ENCODE measurements around the gene WIPI1. TPM values are rescaled to one million over a fixed set of nuclear protein-coding genes. Genes with fewer than 3 reads are reported as not detected.

The WIPI1 gene
- total RNA-seq, 1 experiment from 2014 or later: 29.3 TPM

DNA sequence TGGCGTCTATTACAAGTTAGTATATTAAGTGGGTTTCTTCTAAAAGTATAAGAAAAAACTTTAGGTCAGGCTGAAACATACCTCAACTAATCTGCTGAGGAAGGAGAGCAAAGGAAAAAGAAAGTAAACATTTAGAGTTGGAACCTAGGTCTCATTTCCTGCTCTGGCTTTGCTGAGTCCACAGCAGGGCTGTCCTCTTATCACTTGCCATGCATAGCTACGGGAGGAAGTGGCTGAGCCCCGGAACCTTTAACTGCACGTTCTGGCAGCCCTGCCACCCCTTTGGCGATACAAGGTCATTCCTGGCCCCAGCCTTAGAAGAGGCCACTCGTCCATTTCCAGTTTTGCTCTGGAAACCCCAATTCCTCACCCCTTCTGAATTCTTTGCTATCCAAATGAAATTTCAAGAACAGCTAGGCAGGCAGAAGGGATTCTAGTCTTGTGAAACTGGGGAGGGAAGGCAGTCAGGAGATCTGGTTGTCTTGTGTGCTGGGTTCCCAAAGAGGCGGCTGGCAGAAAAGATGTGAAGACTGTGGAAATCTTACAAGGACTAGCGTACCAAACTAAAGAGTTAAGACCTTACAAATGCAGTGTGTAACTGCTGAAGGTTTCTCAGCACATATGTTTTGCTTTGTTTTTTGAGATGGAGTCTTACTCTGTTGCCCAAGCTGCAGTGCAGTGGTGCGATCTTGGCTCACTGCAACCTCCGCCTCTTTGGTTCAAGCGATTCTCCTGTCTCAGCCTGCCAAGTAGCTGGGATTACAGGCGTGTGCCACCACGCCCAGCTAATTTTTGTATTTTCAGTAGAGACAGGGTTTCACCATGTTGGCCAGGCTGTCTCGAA, 19.1 kb downstream of the WIPI1 start:
- ChIA-PET POLR2A (no interaction called here), CTCF (interaction anchor here (0.5 to 3.7 kb wide), 8 partner anchors 13 to 334 kb away, joined by 3 to 33 read pairs (median 8); partner anchors contain the start of genes AMZ2 and WIPI1)
- H3K27ac Mint-ChIP-seq: peak overlapping the region; percentile 26; the same call in 1 of the 2 replicates
- TF ChIP-seq GABPB1 (CRISPR knock-in tag; IDR thresholded peaks at IDR 0.05): peak; percentile 27; the same call in 1 of the 2 replicates
- TF ChIP-seq, protein P1, sequence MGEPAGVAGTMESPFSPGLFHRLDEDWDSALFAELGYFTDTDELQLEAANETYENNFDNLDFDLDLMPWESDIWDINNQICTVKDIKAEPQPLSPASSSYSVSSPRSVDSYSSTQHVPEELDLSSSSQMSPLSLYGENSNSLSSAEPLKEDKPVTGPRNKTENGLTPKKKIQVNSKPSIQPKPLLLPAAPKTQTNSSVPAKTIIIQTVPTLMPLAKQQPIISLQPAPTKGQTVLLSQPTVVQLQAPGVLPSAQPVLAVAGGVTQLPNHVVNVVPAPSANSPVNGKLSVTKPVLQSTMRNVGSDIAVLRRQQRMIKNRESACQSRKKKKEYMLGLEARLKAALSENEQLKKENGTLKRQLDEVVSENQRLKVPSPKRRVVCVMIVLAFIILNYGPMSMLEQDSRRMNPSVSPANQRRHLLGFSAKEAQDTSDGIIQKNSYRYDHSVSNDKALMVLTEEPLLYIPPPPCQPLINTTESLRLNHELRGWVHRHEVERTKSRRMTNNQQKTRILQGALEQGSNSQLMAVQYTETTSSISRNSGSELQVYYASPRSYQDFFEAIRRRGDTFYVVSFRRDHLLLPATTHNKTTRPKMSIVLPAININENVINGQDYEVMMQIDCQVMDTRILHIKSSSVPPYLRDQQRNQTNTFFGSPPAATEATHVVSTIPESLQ (CRISPR knock-in tag; IDR thresholded peaks at IDR 0.05): no peak
- TF ChIP-seq, protein P2, sequence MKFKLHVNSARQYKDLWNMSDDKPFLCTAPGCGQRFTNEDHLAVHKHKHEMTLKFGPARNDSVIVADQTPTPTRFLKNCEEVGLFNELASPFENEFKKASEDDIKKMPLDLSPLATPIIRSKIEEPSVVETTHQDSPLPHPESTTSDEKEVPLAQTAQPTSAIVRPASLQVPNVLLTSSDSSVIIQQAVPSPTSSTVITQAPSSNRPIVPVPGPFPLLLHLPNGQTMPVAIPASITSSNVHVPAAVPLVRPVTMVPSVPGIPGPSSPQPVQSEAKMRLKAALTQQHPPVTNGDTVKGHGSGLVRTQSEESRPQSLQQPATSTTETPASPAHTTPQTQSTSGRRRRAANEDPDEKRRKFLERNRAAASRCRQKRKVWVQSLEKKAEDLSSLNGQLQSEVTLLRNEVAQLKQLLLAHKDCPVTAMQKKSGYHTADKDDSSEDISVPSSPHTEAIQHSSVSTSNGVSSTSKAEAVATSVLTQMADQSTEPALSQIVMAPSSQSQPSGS (CRISPR knock-in tag; IDR thresholded peaks at IDR 0.05; ENCODE audit: borderline replicate concordance, low read depth): no peak
- TF ChIP-seq, protein P3, sequence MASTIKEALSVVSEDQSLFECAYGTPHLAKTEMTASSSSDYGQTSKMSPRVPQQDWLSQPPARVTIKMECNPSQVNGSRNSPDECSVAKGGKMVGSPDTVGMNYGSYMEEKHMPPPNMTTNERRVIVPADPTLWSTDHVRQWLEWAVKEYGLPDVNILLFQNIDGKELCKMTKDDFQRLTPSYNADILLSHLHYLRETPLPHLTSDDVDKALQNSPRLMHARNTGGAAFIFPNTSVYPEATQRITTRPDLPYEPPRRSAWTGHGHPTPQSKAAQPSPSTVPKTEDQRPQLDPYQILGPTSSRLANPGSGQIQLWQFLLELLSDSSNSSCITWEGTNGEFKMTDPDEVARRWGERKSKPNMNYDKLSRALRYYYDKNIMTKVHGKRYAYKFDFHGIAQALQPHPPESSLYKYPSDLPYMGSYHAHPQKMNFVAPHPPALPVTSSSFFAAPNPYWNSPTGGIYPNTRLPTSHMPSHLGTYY (CRISPR knock-in tag; IDR thresholded peaks at IDR 0.05): no peak
- TF ChIP-seq, protein P4, sequence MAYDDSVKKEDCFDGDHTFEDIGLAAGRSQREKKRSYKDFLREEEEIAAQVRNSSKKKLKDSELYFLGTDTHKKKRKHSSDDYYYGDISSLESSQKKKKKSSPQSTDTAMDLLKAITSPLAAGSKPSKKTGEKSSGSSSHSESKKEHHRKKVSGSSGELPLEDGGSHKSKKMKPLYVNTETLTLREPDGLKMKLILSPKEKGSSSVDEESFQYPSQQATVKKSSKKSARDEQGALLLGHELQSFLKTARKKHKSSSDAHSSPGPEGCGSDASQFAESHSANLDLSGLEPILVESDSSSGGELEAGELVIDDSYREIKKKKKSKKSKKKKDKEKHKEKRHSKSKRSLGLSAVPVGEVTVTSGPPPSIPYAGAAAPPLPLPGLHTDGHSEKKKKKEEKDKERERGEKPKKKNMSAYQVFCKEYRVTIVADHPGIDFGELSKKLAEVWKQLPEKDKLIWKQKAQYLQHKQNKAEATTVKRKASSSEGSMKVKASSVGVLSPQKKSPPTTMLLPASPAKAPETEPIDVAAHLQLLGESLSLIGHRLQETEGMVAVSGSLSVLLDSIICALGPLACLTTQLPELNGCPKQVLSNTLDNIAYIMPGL (CRISPR knock-in tag; IDR thresholded peaks at IDR 0.05): no peak
- TF ChIP-seq, protein P5, sequence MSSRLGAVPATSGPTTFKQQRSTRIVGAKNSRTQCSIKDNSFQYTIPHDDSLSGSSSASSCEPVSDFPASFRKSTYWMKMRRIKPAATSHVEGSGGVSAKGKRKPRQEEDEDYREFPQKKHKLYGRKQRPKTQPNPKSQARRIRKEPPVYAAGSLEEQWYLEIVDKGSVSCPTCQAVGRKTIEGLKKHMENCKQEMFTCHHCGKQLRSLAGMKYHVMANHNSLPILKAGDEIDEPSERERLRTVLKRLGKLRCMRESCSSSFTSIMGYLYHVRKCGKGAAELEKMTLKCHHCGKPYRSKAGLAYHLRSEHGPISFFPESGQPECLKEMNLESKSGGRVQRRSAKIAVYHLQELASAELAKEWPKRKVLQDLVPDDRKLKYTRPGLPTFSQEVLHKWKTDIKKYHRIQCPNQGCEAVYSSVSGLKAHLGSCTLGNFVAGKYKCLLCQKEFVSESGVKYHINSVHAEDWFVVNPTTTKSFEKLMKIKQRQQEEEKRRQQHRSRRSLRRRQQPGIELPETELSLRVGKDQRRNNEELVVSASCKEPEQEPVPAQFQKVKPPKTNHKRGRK (CRISPR knock-in tag; IDR thresholded peaks at IDR 0.05; ENCODE audit: borderline replicate concordance): no peak
- TF ChIP-seq CREB1 (CRISPR knock-in tag; IDR thresholded peaks at IDR 0.05): no peak
- TF ChIP-seq ATF1 (CRISPR knock-in tag; IDR thresholded peaks at IDR 0.05): no peak
- peaks cover 32% of the 10 kb centered on the region for H3K4me1 Mint-ChIP-seq
- no peaks in the 10 kb centered on the region for H3K9me3 Mint-ChIP-seq
- DNase-seq (ENCODE audit: low spot score) (no peak), ATAC-seq (no peak)
- no peaks in the 10 kb centered on the region for H3K27me3 Mint-ChIP-seq (ENCODE audit: low read depth)
- H3K36me3 Mint-ChIP-seq: peaks cover 5% of the 10 kb centered on the region; the same call in 1 of the 2 replicates
- H3K4me3 Mint-ChIP-seq: no peak overlapping the region

DNA sequence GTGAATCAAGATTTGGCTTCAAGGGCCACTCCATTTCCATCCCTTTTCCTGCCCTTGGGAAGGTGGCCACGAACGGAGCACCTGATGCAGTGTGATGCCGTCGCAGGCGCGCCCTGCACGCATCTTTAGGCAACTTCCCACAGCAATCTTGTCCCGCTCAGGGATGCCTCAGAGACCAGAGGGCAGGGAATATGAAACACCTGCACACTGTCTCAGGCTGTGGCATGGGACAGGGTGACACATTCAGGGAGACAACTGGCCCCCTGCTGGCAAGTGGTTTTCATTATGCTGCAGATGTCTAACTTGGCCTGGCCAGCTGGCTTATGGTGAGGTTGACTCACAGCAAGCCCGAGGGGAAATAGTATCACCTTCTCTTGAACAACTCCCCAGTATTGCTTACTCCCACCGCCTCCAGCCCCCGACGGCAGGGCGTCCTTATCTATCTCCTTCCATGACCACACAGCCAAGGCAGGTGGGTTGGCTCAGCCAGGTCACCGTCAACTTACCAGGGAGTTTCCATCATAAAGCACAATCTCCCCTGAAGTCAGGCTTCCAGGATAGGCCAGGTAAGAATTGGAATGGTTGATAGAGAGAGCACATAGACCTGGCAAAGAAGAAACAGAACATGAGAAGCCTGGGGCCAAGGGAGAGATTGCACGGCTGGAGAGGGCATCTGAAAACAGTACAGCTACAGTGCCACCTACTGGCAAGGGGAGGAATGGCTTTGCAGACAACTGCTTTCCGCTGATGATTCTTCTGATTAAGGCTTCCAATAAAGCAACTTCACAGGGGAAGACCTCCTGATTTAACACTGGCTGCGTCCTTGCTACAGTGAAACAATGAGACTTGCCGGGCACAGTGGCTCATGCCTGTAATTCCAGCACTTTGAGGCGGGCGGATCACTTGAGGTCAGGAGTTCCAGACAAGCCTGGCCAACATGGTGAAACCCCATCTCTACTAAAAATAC, 21.1 kb downstream of the WIPI1 start:
- Mint-ChIP-seq H3K4me3 (no peak overlapping the region), H3K4me1 (peaks cover 26% of the 10 kb centered on the region), H3K27ac (peak overlapping the region; percentile 87), H3K36me3 (peaks cover 7% of the 10 kb centered on the region; the same call in 1 of the 2 replicates), H3K27me3 (ENCODE audit: low read depth) (no peaks in the 10 kb centered on the region), H3K9me3 (no peaks in the 10 kb centered on the region)
- CTCF ChIA-PET: interaction anchor here (0.6 to 3.7 kb wide), 22 partner anchors 9 to 299 kb away, joined by 3 to 33 read pairs (median 4); partner anchors contain the start of genes AMZ2 and WIPI1
- ATAC-seq: peak; percentile 83
- POLR2A ChIA-PET: interaction anchor here (0.8 kb wide), 1 partner anchor 21 kb away, joined by 3 read pairs; the partner anchor contains the start of gene WIPI1
- peak; percentile 82 for DNase-seq (ENCODE audit: low spot score)
- TF ChIP-seq NFE2L1 (CRISPR knock-in tag; IDR thresholded peaks at IDR 0.05) (peak; percentile 47; the same call in 1 of the 2 replicates), SOX15 (CRISPR knock-in tag; IDR thresholded peaks at IDR 0.05) (no peak), ZBTB21 (CRISPR knock-in tag; IDR thresholded peaks at IDR 0.05; ENCODE audit: borderline replicate concordance) (no peak), FOXJ3 (CRISPR knock-in tag; IDR thresholded peaks at IDR 0.05; ENCODE audit: borderline replicate concordance) (no peak)
- TF ChIP-seq, protein P6, sequence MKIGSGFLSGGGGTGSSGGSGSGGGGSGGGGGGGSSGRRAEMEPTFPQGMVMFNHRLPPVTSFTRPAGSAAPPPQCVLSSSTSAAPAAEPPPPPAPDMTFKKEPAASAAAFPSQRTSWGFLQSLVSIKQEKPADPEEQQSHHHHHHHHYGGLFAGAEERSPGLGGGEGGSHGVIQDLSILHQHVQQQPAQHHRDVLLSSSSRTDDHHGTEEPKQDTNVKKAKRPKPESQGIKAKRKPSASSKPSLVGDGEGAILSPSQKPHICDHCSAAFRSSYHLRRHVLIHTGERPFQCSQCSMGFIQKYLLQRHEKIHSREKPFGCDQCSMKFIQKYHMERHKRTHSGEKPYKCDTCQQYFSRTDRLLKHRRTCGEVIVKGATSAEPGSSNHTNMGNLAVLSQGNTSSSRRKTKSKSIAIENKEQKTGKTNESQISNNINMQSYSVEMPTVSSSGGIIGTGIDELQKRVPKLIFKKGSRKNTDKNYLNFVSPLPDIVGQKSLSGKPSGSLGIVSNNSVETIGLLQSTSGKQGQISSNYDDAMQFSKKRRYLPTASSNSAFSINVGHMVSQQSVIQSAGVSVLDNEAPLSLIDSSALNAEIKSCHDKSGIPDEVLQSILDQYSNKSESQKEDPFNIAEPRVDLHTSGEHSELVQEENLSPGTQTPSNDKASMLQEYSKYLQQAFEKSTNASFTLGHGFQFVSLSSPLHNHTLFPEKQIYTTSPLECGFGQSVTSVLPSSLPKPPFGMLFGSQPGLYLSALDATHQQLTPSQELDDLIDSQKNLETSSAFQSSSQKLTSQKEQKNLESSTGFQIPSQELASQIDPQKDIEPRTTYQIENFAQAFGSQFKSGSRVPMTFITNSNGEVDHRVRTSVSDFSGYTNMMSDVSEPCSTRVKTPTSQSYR (CRISPR knock-in tag; IDR thresholded peaks at IDR 0.05): no peak
- TF ChIP-seq, protein P4 (CRISPR knock-in tag; IDR thresholded peaks at IDR 0.05): peak; percentile 43; the same call in 1 of the 2 replicates
- TF ChIP-seq, protein P7, sequence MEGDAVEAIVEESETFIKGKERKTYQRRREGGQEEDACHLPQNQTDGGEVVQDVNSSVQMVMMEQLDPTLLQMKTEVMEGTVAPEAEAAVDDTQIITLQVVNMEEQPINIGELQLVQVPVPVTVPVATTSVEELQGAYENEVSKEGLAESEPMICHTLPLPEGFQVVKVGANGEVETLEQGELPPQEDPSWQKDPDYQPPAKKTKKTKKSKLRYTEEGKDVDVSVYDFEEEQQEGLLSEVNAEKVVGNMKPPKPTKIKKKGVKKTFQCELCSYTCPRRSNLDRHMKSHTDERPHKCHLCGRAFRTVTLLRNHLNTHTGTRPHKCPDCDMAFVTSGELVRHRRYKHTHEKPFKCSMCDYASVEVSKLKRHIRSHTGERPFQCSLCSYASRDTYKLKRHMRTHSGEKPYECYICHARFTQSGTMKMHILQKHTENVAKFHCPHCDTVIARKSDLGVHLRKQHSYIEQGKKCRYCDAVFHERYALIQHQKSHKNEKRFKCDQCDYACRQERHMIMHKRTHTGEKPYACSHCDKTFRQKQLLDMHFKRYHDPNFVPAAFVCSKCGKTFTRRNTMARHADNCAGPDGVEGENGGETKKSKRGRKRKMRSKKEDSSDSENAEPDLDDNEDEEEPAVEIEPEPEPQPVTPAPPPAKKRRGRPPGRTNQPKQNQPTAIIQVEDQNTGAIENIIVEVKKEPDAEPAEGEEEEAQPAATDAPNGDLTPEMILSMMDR (IDR thresholded peaks at IDR 0.05): peak; percentile 96

All from WTC11 (cell line).